SK-N-SH (cell line): ENCODE data around the gene NPM1. TPM values are rescaled to one million over a fixed set of nuclear protein-coding genes. Genes with fewer than 3 reads are reported as not detected.

Source experiments
- CTCF ChIA-PET: fragments of 300-600, 350-600 bp; formaldehyde crosslinking; extraction: SDS; loops from one replicate; lab custom pipeline; 2021; lab: Yijun Ruan, JAX
- POLR2A ChIA-PET: fragments of 350-600 bp; sonication (Branson Sonifier 250); formaldehyde crosslinking; extraction: SDS; loops from one replicate; lab custom pipeline; 2020; ENCODE audit warnings: antibody characterized with exemption, inconsistent platforms; lab: Yijun Ruan, JAX
- DNase-seq: peaks from one replicate; pipeline ENCODE4 v3.0.0; 2012
- H2AFZ ChIP-seq: fragments of 200-600 bp; sonication (generic); 2 replicates; pipeline ENCODE4 v1.8.1; 2016; ENCODE audit warnings: antibody characterized with exemption, mild to moderate bottlenecking, low read depth
- H3F3A ChIP-seq: fragments of 200-600 bp; sonication (generic); replicated peaks from 2 replicates; pipeline ENCODE3; 2016; ENCODE audit warnings: antibody characterized with exemption, mild to moderate bottlenecking; ENCODE audit not compliant: insufficient read depth
- H3K27ac ChIP-seq, 2 experiments: fragments of 200-500 bp in 1 of 2; fragments of 200-600 bp in 1 of 2; sonication (Bioruptor generic) in 1 of 2; sonication (generic), shearing (Covaris generic) in 1 of 2; 2 replicates each; pipeline versions ENCODE4 v1.5.1 to v1.6.1; 2014 to 2016; ENCODE audit warnings: low read depth in 2 of 2, inconsistent platforms in 1 of 2, low read length in 1 of 2, mild to moderate bottlenecking in 1 of 2, mixed read lengths in 1 of 2
- H3K27me3 ChIP-seq: fragments of 200-600 bp; sonication (generic), shearing (Covaris generic); 2 replicates; pipeline ENCODE4 v1.6.1; 2016; ENCODE audit warnings: mixed run types; ENCODE audit not compliant: insufficient read depth
- H3K36me3 ChIP-seq, 2 experiments: fragments of 200-500 bp in 1 of 2; fragments of 200-600 bp in 1 of 2; sonication (Bioruptor generic) in 1 of 2; sonication (generic) in 1 of 2; replicated peaks in 1 of 2; 2 replicates each; pipeline versions ENCODE3 to v1.5.1; 2014 to 2016; ENCODE audit warnings: low read length in 1 of 2, mild to moderate bottlenecking in 1 of 2; ENCODE audit not compliant: insufficient read depth in 2 of 2, control insufficient read depth in 1 of 2
- H3K4me1 ChIP-seq, 2 experiments: fragments of 200-500 bp in 1 of 2; fragments of 200-600 bp in 1 of 2; sonication (Bioruptor generic) in 1 of 2; sonication (generic), shearing (Covaris generic) in 1 of 2; 2 replicates each; pipeline versions ENCODE4 v1.5.1 to v1.6.1; 2014 to 2016; ENCODE audit warnings: low read depth in 1 of 2, low read length in 1 of 2, mixed run types in 1 of 2; ENCODE audit not compliant: insufficient read depth in 2 of 2, control insufficient read depth in 1 of 2
- H3K4me2 ChIP-seq: fragments of 200-600 bp; sonication (generic), shearing (Covaris generic); 2 replicates; pipeline ENCODE4 v1.6.1; 2017; ENCODE audit warnings: mixed run types
- H3K4me3 ChIP-seq, 2 experiments: fragments of 200-500 bp in 1 of 2; fragments of 200-600 bp in 1 of 2; sonication (Bioruptor generic) in 1 of 2; sonication (generic), shearing (Covaris generic) in 1 of 2; 2 replicates each; pipeline versions ENCODE4 v1.5.1 to v1.8.1; 2014 to 2016; ENCODE audit warnings: low read depth in 2 of 2, inconsistent platforms in 1 of 2, low read length in 1 of 2, mild to moderate bottlenecking in 1 of 2, mixed read lengths in 1 of 2, moderate library complexity in 1 of 2
- H3K79me2 ChIP-seq: fragments of 200-600 bp; sonication (generic); 2 replicates; pipeline ENCODE4 v1.8.1; 2017; ENCODE audit warnings: mild to moderate bottlenecking; ENCODE audit not compliant: insufficient read depth
- H3K9ac ChIP-seq: fragments of 200-600 bp; sonication (generic); 2 replicates; pipeline ENCODE4 v1.6.1; 2017; ENCODE audit warnings: mixed run types
- H3K9me2 ChIP-seq: fragments of 200-600 bp; sonication (generic); 2 replicates; pipeline ENCODE4 v1.6.1; 2017; ENCODE audit warnings: mixed run types
- H3K9me3 ChIP-seq: fragments of 200-600 bp; sonication (generic); 2 replicates; pipeline ENCODE4 v1.6.1; 2017; ENCODE audit warnings: mixed run types, mild to moderate bottlenecking, moderate library complexity
- H4K20me1 ChIP-seq: fragments of 200-600 bp; sonication (generic); 2 replicates; pipeline ENCODE4 v1.6.1; 2017; ENCODE audit warnings: mild to moderate bottlenecking, mixed run types; ENCODE audit not compliant: insufficient read depth
- CHD2 ChIP-seq: fragments of 150-350 bp; IDR thresholded peaks from 2 replicates; pipeline ENCODE4 v1.6.1; 2018; ENCODE audit warnings: low read length; ENCODE audit not compliant: partially characterized antibody
- CTCF ChIP-seq: fragments of 200-600 bp; sonication (generic); IDR thresholded peaks from 2 replicates; pipeline ENCODE4 v1.6.1; 2017; ENCODE audit warnings: antibody characterized with exemption, mild to moderate bottlenecking, moderate library complexity
- ELF1 ChIP-seq: IDR thresholded peaks from 2 replicates; pipeline ENCODE4 v1.4.0; 2012
- EP300 ChIP-seq, 2 experiments: IDR thresholded peaks; 2 replicates each; pipeline versions ENCODE4 v1.4.0 to v1.6.1; 2012; ENCODE audit warnings: borderline replicate concordance in 1 of 2, low read depth in 1 of 2, low read length in 1 of 2
- FOSL2 ChIP-seq: IDR thresholded peaks from 2 replicates; pipeline ENCODE4 v1.4.0; 2012; ENCODE audit warnings: low read depth, mild to moderate bottlenecking, moderate library complexity, borderline replicate concordance
- FOXJ3 ChIP-seq: sonication (generic); formaldehyde crosslinking; IDR thresholded peaks from 2 replicates; pipeline ENCODE4 v1.5.1; 2020; ENCODE audit warnings: mild to moderate bottlenecking, missing genetic modification reagents
- GABPA ChIP-seq: IDR thresholded peaks from 2 replicates; pipeline ENCODE4 v1.4.0; 2012; ENCODE audit warnings: low read depth, mild to moderate bottlenecking
- GATA2 ChIP-seq: sonication (generic); formaldehyde crosslinking; IDR thresholded peaks from 2 replicates; pipeline ENCODE4 v1.5.0; 2020; ENCODE audit warnings: mild to moderate bottlenecking, missing genetic modification reagents
- JUND ChIP-seq: IDR thresholded peaks from 2 replicates; pipeline ENCODE4 v1.4.0; 2012
- MEF2A ChIP-seq: IDR thresholded peaks from 2 replicates; pipeline ENCODE4 v1.4.0; 2012; ENCODE audit warnings: low read depth, borderline replicate concordance
- MXI1 ChIP-seq: IDR thresholded peaks from 2 replicates; pipeline ENCODE4 v1.6.1; 2012; ENCODE audit warnings: mild to moderate bottlenecking, low read depth, low read length, improper control_type of control experiment
- NFIC ChIP-seq: IDR thresholded peaks from 2 replicates; pipeline ENCODE4 v1.4.0; 2012; ENCODE audit warnings: borderline replicate concordance
- POLR2AphosphoS5 ChIP-seq: IDR thresholded peaks from 2 replicates; pipeline ENCODE4 v1.6.1; 2012; ENCODE audit warnings: low read depth, low read length
- RAD21 ChIP-seq: IDR thresholded peaks from 2 replicates; pipeline ENCODE4 v1.6.1; 2012; ENCODE audit warnings: mild to moderate bottlenecking, low read length
- RCOR1 ChIP-seq: fragments of 150-350 bp; IDR thresholded peaks from 2 replicates; pipeline ENCODE4 v1.6.1; 2017; ENCODE audit warnings: antibody characterized with exemption, low read length
- SMC3 ChIP-seq: IDR thresholded peaks from 2 replicates; pipeline ENCODE4 v1.6.1; 2012; ENCODE audit warnings: low read depth, low read length, improper control_type of control experiment
- YY1 ChIP-seq: IDR thresholded peaks from 2 replicates; pipeline ENCODE4 v1.4.0; 2012; ENCODE audit warnings: low read depth, mild to moderate bottlenecking
- polyA plus RNA-seq, 3 experiments: library from polyadenylated mRNA; depleted of rRNA; stranded (reverse); fragments of >200 nt; gene quantifications; 2 replicates each; pipeline ENCODE4 v1.2.3, GENCODE V29; 2012
- TF ChIP-seq, protein P1 (sequence below): IDR thresholded peaks from 2 replicates; pipeline ENCODE4; 2012
- TF ChIP-seq, protein P2 (sequence below): IDR thresholded peaks from 2 replicates; pipeline ENCODE4 v1.4.0; 2012; ENCODE audit warnings: low read depth
- TF ChIP-seq, protein P3 (sequence below): IDR thresholded peaks from 2 replicates; pipeline ENCODE4 v1.4.0; 2012; ENCODE audit warnings: low read depth, borderline replicate concordance

The NPM1 gene
- polyA plus RNA-seq, 1 of the 3 experiments (the other 2 are of a cell fraction): 4,764 TPM

- TF ChIP-seq, protein P1, sequence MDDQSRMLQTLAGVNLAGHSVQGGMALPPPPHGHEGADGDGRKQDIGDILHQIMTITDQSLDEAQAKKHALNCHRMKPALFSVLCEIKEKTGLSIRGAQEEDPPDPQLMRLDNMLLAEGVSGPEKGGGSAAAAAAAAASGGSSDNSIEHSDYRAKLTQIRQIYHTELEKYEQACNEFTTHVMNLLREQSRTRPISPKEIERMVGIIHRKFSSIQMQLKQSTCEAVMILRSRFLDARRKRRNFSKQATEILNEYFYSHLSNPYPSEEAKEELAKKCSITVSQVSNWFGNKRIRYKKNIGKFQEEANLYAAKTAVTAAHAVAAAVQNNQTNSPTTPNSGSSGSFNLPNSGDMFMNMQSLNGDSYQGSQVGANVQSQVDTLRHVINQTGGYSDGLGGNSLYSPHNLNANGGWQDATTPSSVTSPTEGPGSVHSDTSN: no peak; the same call in 1 of the 2 replicates
- TF ChIP-seq FOSL2 (no peak), MXI1 (peak; percentile 57; the same call in 1 of the 2 replicates), POLR2AphosphoS5 (peak; percentile 98), CTCF (no peak), EP300 (IDR thresholded peaks at IDR 0.05; ENCODE audit: borderline replicate concordance in 1 of 2, low read depth in 1 of 2, low read length in 1 of 2) (no peak), GATA2 (CRISPR knock-in tag) (no peak), RAD21 (no peak), GABPA (no peak)
- TF ChIP-seq, protein P2, sequence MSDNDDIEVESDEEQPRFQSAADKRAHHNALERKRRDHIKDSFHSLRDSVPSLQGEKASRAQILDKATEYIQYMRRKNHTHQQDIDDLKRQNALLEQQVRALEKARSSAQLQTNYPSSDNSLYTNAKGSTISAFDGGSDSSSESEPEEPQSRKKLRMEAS: peak; percentile 82
These were observed at the start of gene NPM1 (continued) for GRCh38 chr5:171387345-171387969.

GRCh38 chr5:171340042-171340441 is 47.6 kb upstream of the NPM1 start:
- Histone ChIP-seq H3K4me3 (no peak overlapping the region), H3K4me1 (peaks cover 0 to 8% of the 10 kb centered on the region in 2 experiments; a peak in 1 of 4 replicates), H3K4me2 (no peak overlapping the region), H3F3A (no peaks in the 10 kb centered on the region), H4K20me1 (no peaks in the 10 kb centered on the region), H3K79me2 (no peaks in the 10 kb centered on the region), H2AFZ (no peak overlapping the region), H3K9ac (no peak overlapping the region), H3K27me3 (no peaks in the 10 kb centered on the region), H3K36me3 (no peaks in the 10 kb centered on the region), H3K9me2 (no peaks in the 10 kb centered on the region), H3K9me3 (no peaks in the 10 kb centered on the region), H3K27ac (no peak overlapping the region)
- DNase-seq: no peak
- TF ChIP-seq CTCF: no peak
- TF ChIP-seq, protein P2: no peak
- no peak for TF ChIP-seq MEF2A
- no peak for TF ChIP-seq SMC3
- no peak for TF ChIP-seq RCOR1
- no peak for TF ChIP-seq GATA2 (CRISPR knock-in tag)
- TF ChIP-seq, protein P3, sequence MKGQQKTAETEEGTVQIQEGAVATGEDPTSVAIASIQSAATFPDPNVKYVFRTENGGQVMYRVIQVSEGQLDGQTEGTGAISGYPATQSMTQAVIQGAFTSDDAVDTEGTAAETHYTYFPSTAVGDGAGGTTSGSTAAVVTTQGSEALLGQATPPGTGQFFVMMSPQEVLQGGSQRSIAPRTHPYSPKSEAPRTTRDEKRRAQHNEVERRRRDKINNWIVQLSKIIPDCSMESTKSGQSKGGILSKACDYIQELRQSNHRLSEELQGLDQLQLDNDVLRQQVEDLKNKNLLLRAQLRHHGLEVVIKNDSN: no peak
- no peak for TF ChIP-seq FOXJ3
- TF ChIP-seq CHD2: no peak
- TF ChIP-seq NFIC: no peak
- TF ChIP-seq YY1: no peak
- no peak for TF ChIP-seq ELF1
- no peak for TF ChIP-seq JUND
- no peak for TF ChIP-seq GABPA
- POLR2A ChIA-PET: no interaction called here
- CTCF ChIA-PET: interaction anchor here (0.6 to 4.3 kb wide), 7 partner anchors 16 to 596 kb away, joined by 3 to 62 read pairs (median 3); no protein-coding TSS in a partner anchor
